Erythroblast (primary cell): ENCODE measurements around the gene HUNK.

ENCODE experiments used
- GATA1 ChIP-seq: IDR thresholded peaks from 2 replicates; pipeline ENCODE4 v1.6.1; 2011; ENCODE audit warnings: low read depth, mild to moderate bottlenecking, control low read depth, low read length, moderate library complexity
- POLR2A ChIP-seq: IDR thresholded peaks from 2 replicates; pipeline ENCODE4 v1.6.1; 2011; ENCODE audit warnings: mild to moderate bottlenecking, low read length

GRCh38 chr21:31900121-31900895 lies 27.5 kb downstream of the HUNK start:
- TF ChIP-seq POLR2A (no peak), GATA1 (no peak)
